ENCODE data around the gene BCL3.
A peak's percentile ranks its signal among the peaks of the same experiment; 100 is the strongest.
"Not testable (repeated sequence)": the region's sequence is repeated elsewhere in the genome, so short reads cannot be mapped to it uniquely, and the experiment has no call there.

Gene BCL3

DNA sequence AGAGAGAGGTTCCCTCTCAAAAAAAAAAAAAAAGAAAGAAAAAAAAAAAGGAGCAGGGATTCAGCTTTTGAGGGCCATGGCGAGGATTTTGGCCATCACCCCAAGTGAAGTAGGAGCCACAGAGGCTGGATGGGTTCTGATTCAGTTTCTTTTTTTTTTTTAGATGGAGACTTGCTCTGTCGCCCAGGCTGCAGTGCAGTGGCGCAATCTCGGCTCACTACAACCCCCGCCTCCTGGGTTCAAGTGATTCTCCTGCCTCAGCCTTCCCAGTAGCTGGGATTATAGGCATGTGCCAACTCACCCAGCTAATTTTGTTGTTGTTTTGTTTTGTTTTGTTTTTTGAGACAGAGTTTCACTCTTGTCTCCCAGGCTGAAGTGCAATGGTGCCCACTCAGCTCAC lies 27.1 kb upstream of the BCL3 start:
- not testable (repeated sequence) for DNase-seq

DNA sequence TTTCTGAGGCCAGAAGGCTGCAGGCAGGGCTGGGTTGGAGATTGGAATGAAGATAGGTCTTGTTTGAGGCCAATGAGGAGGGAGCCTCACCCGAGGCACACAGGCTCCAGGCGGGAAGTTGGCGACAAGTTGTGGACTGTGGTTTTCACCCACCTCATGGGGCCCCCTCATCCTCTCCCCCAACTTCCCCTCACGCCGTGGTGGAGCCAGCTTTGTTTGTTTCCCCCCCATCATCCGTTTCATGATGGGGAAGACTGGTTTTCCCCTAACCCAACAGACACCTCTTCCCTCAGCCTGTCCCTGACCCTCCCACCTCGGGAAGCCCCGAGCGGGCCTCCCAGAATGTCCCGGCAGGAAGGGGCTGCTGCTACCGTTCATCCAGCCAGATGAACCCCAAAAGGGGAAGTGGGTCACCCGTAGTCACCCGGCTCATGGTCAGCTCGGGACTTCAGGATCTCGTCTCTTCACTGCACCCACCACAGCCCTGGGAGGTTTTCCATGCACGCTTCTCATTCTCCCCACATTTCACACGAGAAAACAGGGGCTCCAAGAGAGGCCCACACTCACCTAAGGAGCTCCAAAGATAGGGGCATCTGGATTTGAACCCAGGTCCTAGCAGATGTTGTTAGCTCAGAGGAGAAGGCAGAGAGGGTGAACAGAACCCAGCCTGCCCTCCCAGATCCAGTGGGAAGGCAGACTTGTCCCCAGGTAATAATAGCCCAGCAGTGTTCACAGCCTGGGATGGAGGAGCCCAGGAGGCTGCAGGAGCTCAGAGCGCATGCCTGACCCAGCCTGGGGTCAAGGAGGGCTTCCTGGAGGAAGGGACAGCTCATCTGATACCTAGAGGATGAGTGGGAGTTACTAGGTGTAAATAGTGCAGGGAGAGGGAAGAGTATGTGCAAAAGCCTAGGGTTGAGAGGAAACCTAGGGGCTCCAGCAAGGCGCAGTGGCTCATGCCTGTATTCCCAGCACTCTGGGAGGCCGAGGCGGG lies 26.1 kb upstream of the BCL3 start:
- DNase-seq: peak; percentile 84

DNA sequence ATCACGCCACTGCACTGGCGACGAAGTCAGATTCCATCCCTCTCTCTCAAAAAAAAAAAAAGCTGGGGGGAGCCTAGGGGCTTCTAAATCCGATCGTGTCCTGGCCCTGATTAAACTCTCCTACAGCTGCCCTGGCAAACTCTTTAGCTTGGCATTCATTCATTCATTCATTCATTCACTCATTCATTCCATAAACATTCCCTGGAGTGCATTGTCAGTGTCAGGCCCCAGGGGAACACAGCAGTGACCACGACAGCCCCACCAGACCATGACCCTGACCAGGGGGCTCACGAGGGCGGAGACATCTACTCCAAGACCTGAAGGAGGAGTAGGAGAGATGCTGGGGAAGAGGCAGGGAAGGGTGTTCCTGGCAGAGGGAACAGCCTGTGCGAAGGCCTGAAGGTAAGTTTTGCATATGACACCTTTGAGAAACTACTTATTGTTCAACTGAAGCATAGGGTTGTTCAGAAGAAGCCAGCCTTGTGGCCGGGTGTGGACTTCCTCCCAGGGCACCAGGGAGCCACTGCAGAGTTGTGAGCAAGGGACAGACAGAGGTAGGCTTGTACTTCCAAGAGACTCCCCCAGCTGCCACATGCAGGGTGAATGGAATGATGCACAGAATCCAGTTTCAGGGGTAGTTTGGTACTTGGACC lies 25.1 kb upstream of the BCL3 start:
- no peak for DNase-seq

DNA sequence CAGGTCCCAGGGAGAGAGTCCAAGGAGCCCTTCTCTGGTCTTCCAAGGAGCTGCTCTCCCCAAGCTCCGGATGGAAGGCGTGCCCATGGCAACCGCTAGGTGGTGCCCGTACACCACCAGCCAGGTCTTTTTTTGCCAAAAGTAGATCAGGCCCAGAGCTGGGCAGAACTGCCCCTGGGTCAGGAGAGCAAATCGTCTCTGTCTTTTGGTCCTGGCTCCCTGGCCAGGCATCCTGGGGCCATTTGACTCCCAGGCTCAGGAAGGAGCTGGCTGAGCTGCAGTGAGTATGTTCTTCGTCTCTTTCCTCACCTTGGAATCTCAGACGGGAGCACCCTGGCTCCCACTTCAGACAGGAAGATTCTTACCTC lies 24.6 kb upstream of the BCL3 start:
- DNase-seq: peak; percentile 90

DNA sequence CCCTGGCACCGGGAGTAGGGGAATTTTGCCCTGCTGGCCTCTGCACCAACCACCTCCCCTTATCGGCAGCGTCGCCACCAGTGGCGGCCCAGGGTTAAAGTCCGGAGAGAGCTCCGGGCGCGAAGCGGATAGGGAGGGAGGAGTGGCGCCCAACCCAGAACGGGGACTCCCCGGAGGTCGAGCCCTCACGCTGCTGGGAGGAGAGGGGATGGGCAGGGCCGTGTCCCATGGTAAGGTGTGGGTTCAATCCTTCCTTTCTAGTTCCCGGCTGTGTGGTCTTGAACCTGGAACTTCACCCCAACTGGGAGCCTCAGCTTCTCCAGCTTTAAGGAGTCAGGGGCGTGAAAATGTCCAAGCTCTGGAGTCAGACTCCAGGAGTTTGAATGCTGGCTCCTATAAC lies 23.3 kb upstream of the BCL3 start:
- DNase-seq: peak; percentile 46

DNA sequence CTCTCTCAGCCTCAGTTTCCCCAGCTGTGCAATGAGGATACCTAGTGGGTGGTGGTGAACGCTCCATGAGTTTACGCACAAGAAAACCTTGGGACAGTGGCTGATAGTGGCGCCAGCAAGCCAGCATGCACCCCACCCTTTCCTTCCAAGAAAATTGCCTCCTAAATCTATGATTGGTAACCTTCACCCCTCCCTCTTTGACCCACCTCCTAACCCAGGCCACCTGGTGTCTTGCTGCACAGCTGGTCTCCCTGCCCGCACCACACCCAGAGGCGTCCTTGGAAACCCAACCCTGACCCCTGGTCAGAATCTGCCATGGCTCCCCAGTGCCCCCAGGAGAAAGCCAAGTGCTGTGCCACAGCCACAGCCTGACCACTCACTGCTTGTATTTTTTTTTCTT lies 22.8 kb upstream of the BCL3 start:
- DNase-seq: no peak

DNA sequence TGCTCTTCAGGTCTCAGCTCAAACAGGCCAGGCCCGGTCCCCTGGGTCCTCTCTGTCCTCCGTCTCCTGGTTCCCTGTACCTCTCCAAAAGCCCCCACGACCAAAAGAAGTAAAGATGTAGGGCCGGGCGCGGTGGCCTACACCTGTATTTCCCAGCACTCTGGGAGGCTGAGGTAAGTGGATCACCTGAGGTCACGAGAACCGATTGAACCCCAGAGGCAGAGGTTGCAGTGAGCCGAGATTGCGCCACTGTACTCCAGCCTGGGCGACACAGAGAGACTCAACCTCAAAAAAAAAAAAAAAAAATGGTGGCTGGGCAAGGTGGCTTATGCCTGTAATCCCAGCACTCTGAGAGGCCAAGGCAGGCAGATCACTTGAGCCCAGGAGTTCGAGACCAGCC lies 22.0 kb upstream of the BCL3 start:
- no peak for DNase-seq

DNA sequence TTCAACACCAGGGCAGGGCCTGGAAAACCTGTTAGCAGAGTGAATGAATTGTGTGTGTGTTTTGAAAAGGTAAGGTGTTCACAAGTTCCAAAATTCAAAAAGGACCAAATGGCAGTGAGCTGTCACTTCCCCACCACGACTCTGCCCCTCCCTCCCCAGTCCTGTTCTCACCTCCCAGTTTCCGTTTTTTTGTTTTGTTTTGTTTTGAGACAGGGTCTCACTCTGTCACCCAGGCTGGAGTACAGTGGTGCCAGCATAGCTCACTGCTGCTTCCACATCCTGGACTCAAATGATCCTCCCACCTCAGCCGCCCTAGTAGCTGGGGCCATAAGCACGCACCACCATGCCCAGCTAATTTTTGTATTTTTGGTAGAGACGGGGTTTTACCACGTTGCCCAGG lies 20.3 kb upstream of the BCL3 start:
- DNase-seq: no peak

DNA sequence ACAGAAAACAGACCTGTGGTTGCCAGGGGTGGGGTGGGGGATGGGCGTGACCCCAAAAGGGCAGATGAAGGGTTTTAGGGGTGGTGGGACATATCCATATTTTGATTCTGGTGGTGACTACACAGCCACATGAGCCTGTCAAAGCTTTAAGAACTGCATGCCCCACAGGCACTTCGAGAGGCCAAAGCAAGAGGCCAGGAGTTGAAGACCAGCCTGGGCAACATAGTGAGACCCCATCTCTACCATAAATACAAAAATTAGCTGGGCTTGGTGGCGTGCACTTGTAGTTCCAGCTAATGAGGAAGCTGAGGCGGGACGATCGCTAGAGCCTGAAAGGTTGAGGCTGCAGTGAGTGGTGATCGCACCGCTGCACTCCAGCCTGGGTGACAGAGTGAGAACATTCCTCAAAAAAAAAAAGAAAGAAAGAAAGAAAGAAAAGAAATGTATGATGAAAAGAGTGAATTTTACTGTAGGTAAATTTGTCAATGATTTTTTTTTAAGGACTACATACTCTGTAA lies 18.9 kb upstream of the BCL3 start:
- DNase-seq: no peak

DNA sequence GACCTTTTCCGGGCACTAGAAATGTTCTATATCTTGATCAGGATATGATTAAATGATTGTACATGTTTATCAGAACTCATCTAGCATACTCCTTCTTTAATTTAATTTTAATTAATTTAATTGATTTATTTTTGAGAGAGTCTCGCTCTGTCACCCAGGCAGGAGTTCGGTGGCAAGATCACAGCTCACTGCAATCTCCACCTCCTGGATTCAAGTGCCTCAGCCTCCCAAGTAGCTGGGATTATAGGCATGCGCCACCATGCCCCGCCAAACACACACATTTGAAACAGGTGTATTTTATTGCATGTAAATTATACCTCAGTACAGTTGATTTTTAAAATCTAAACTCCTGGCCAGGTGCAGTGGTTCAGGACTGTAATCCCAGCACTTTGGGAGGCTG lies 17.4 kb upstream of the BCL3 start:
- DNase-seq: no peak

DNA sequence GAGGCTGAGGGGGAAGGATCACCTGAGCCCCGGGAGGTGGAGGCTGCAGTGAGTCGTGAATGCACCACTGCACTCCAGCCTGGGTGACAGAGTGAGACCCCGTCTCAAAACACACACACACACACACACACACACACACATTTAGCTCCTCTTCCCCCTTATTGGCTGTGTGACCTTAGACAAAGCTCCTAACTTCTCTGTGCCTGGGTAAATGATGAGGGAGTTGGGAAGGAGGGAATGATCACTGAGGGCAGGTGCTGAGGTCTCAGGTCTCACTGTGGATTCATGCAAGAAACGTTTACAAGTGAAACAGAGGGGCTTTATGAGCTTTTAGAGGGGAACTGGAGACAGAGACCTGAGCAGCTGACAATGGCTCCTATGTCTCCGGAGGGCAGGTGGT lies 16.9 kb upstream of the BCL3 start:
- DNase-seq: no peak

DNA sequence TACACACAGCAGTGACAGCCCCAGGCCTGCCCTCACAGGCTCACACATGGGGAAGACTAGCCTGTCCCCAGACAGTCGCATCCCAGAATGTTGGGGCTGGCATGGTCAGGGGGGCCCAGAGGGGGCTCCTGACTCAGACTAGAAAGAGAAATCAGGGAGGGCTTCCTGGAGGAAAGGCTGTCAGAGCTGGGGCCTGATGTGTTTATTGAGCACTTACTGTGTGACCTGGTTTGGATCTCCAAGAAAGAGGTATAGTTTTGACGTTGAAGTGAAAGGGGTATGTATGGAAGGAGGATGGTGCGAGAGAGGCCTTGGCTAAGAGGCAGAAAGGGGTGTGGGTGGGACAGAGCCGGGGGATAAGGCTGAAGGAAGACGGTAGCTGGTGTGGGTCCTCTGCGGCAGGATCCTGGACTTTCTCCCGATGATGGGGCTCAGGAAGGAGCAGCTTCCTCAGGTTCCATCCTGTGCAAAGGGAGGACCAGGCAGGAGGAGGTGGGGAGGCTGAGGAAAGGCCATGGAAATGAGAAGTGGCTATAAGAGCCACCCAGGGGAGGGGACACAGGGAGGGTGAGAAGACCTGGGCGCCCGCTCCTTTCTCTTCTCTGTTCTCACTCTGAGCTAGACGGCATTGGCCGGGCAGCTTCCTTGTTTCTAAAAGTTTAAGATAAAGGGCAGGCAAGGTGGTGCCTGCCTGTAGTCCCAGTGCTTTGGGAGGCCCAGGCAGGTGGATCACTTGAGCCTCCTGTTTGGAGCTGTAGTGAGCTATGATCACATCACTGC lies 16.1 kb upstream of the BCL3 start:
- DNase-seq: no peak

DNA sequence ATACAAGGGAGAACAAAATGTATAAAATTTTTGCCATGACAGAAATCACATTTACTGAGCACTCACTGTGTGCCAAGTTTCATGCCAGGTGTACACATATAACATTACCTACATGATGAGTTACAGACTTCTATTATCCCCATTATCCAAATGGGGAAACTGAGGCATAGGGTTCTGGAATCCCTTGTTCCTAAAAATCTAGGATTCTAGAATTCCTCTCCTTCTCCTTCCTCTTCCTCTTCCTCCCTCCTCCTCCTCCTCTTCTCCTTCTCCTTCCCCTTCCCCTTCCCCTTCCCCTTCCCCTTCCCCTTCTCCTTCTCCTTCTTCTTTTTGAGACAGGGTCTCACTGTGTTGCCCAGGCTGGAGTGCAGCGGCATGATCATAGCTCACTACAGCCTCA lies 14.2 kb upstream of the BCL3 start:
- no peak for DNase-seq

DNA sequence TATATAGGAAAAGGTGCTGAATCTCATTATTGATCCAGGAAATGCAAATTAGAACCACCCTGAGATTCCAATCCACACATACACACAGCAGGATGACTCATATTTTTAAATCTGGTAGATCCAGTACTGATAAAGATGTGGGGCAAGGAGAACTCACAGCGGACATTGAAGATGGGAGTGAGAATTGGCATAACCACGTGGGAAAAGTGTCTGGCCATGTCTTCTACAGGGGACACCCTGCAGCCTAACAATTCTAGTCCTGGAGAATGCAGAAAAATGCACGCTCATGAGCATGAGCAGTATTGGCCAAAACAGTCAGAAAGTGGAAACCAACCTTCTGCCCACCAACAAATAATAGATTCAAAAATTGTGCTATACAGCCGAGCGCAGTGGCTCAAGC lies 13.5 kb upstream of the BCL3 start:
- DNase-seq: no peak

DNA sequence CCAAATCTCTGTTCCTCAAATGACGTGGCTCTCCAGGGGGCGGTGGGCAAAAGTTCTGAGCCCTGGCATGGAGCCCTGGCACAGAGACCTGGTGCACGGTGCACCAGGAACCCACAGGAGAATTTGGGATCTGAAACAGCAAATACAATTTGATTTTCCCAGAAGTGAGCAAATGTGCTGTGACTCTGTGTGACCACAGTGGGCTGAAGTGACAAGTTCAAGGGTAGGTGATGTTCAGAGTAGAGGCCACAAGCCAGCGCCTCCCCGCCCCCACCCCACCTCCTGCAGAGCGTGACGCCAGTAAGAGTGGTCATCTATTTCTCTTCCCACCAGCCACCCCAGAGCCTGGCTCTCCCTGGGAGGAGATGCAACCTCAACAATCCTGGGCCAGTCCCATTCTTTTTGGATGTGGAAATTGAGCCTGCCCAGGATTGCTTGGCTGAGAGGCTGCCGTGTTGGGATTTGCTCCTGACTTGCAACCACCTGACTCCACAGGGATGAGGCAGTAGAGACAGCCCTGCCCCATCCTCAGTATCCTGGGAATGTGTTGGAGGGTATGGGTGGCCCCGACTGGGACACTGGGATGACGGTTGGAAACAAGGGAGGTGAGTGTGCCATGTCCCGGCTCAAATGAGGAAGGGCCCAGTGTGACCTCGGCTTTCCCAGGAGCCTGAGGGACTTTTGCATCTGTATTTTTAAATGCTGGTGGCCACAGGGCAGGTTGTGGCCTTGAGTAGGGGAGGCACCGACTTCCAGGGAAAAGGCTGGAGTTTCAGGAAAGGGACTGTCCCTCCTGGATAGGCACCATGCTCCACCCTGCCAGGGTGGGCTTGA lies 11.1 kb upstream of the BCL3 start:
- no peak for DNase-seq

DNA sequence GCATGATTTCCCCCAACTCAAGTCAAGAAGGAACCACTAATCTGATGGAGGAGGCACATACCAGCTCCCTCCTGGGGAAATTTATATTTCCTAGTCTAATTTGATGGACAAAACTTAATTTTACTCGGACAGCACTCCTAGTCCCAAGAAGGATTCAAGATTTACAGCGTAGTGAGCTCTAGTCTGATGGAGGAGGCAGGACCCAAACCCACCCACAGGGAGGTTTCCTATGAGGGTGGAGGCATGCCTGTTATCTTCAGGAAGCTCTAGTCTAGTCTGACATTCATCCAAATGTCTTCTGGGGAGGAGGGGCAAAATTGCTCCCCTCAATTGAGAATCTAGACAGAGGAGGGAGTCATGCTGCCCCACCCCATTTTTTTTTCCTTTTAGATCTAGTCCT lies 10.4 kb upstream of the BCL3 start:
- DNase-seq: no peak

DNA sequence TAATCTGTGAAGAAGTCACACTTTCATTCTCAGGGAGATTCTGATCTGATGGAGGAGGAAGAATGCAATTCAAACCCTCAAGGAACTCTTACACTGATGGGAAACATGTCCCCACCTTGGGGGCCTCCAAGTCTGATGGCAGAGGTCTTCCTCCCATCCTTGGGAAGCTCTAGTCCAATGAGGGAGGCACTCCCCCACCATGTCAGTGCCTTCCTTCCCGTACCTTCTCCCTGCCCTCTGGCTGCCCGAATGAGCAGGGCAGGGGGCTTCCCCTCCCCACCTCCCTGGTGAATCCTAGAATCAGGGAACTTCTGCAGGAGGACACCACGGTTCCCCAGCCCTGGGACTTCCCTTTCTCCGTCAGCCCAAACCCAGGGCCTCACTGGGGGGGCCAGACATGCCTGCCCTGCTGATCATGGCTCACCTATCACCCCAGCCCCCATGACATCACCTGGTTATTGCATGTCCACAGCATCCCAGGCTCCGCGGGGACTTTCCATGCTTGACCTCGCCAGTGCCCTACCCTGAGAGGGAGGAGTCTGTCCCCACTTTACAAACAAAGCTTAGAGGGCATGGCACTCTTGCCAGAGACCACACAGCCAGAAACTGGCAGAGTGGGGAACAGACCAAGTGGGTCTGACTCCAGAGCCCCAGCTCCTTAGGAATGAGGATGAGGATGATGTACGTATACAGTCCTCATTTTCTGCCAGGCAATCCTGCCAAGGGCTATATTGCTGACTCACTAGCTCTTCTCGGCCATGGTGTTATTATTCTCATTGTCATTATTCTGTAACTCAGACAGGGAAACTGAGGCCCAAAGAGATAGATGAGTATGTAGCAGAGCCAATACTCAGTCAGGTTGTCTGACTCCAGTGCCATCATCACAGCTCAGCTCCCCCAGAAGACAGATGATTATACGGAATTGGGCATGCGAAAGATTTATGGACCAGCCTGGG lies 9.6 kb upstream of the BCL3 start:
- DNase-seq: no peak

DNA sequence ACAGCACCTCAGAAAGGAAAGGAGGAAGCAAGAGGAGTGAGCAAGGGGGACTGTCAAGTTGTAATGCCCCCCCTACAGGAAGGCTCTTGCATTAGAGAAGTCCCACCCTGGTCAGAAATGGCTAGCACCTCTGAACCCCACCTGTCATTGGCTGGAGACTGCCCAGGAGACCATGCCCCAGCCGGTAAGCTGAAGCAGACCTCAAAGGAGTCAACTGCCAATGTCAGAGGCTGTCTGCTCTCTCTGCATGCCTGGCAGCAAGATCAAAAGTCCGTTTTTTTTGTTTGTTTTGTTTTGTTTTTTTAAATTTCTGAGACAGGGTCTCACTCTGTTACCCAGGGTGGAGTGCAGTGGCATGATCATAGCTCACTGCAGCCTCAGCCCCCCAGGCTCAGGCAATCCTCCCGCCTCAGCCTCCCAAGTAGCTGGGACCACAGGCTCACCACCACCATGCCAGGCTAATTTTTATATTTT lies 8.1 kb upstream of the BCL3 start:
- DNase-seq: peak; percentile 65

DNA sequence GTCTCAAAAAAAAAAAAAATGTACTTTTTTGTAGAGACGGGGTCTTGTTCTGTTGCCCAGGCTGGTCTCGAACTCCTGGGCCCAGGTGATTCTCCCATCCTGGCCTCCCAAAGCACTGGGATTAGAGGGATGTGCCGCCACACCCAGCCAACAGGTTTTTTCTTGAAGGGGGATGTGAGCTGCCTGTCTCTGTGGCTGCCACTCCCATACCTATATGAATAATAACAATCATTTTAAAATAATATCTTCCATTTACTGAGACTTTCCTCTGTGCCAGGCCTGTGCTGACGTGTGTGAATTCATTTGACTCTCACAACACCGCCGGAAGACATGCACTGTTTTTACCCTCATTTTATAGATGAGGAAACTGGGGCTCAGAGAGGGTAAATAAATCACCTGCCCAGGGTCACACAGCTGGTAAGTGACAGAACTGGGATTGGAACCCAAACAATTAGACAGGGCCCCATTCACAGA lies 7.2 kb upstream of the BCL3 start:
- DNase-seq: no peak

DNA sequence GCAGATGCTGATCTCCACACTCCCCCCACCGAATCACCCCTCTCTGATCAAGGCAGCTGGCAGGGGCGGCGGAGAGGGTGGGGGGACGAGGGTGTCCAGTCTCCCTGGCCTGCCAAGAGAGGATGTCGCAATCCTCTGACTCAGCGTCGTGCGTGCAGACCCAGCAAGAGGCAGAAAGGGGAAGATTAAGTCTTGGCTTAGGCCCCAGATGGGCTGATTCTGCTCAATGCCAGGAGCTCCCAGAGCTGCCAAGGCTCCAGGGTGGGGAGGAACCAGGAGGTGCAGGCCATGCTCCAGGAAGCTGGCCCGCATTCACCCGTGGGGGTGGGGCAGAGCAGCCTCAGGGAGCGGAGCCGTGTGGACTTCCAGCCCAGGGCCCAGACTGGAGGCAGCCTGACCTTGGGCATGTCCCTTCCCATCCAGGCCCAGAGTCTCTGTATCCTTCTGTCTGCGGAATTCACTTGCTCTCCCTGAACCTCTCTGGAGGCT lies 6.6 kb upstream of the BCL3 start:
- DNase-seq: peak; percentile 97
